Thyroid gland (tissue), 4 donors: ENCODE data around the gene PLB1. TPM values are rescaled to one million over a fixed set of nuclear protein-coding genes. Genes with fewer than 3 reads are reported as not detected.

Experiments used
- DNase-seq, 2 donors: peaks; one replicate each; pipeline ENCODE4 v3.0.0-alpha.2; 2019
- H3K27ac ChIP-seq, 3 donors: fragments of 200-600 bp; sonication (generic); 1 replicate in 2 of 3; 2 replicates in 1 of 3; pipeline ENCODE4 v1.5.1; 2016 to 2019; ENCODE audit warnings: mild to moderate bottlenecking in 1 of 3, moderate library complexity in 1 of 3
- H3K27me3 ChIP-seq: fragments of 200-600 bp; sonication (generic); one replicate; pipeline ENCODE4 v1.5.1; 2019
- H3K36me3 ChIP-seq, 2 donors: fragments of 200-600 bp; sonication (generic); one replicate each; pipeline ENCODE4 v1.5.1; 2016 to 2019
- H3K4me1 ChIP-seq, 2 donors: fragments of 200-600 bp; sonication (generic); one replicate each; pipeline ENCODE4 v1.5.1; 2017 to 2019
- H3K4me3 ChIP-seq, 3 donors: fragments of 200-600 bp; sonication (generic); replicated peaks in 1 of 3; 1 replicate in 2 of 3; 2 replicates in 1 of 3; pipeline ENCODE4 v1.5.1; 2016; ENCODE audit warnings: mild to moderate bottlenecking in 1 of 3
- H3K9me3 ChIP-seq: fragments of 200-600 bp; sonication (generic); one replicate; pipeline ENCODE4 v1.5.1; 2017
- POLR2A ChIP-seq, 2 donors: fragments of 450-650 bp; IDR thresholded peaks; one replicate each; pipeline ENCODE4 v1.6.1; 2017; ENCODE audit warnings: antibody characterized with exemption in 2 of 2, mild to moderate bottlenecking in 2 of 2, moderate library complexity in 1 of 2
- WGBS, 2 donors: methylation state at CpG; one replicate each; pipeline ENCODE4 v1.1.5; 2017; 5-methylcytosine and 5-hydroxymethylcytosine counted together
- intact Hi-C: fragments of 100-400 bp; cut with DNase I; formaldehyde crosslinking; loops from one replicate; pipeline ENCODE4 v1.15.1; 2023
- total RNA-seq, 4 donors: library from RNA; depleted of rRNA; stranded (reverse); fragments of >200 nt; gene quantifications; one replicate each; pipeline ENCODE4 v1.2.3, GENCODE V29; 2016
- TF ChIP-seq, protein P1 (sequence below), 6 experiments: fragments of 200-600 bp in 3 of 6; fragments of 450-650 bp in 3 of 6; sonication (generic) in 3 of 6; IDR thresholded peaks; one replicate each; pipeline ENCODE4 v1.5.1; 2016 to 2019; ENCODE audit warnings: antibody characterized with exemption in 6 of 6, mild to moderate bottlenecking in 2 of 6, inconsistent platforms in 1 of 6, moderate library complexity in 1 of 6

Gene PLB1
- total RNA-seq, 4 donors from 2014 or later = 1.2 to 3.3 (median 1.8) TPM

DNA sequence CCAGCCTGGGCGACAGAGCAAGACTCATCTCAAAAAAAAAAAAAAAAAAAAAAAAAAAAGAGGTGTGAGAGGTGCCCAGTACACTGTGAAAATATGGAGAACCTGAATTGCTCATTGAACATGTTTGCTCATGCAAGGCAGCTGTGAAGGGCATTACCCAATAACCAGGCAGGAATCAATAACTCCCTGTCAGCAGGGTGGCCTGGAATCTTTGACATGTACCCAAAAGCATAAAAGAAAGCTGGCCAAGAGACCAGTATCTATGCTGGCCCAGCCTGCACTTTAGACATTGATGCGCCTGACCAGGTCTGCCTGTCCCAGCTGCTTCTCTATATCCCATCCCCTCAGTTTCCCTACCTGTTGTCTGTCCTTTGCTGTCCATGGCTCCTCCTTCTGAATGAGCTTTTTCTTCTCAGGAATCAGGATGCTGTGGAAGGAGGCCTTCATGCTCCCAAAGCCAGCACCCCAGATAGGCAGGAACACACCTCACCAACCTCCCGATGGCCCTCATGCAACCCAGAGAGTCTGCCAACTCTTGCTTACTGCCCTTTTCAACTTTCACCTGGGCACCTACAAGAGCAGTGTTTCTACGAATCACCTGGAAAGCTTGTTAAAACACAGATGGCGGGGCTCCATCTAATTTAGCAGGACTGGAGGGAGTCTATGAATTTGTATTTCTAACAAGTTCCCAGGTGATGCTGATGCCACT is 172.4 kb downstream of the PLB1 start:
- intact Hi-C loops = loop anchor here (10.0 kb wide), 2 partner anchors 47 to 73 kb away; no protein-coding TSS in a partner anchor

DNA sequence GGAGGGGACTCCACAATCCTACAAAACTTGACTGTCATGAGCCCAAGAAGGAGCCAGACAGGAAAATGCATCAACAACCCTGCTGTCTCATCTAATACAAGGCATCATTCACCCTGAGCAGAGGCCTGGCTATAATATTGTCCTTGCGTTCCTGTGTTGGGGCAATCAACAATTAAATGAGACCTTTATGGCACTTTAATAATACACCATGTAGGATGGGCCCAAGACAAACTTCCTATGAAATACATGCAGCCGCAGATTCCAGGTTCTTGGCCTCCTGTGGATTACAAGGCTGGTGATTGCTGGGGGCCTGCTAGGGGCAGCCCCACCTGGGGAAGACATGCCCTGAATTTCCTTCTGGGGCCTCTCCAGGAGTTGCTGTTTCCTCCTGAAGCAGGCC is 173.0 kb downstream of the PLB1 start:
- intact Hi-C loops = loop anchor here (10.0 kb wide), 2 partner anchors 46 to 74 kb away; no protein-coding TSS in a partner anchor
- Histone ChIP-seq H3K27me3 (no peaks in the 10 kb centered on the region), H3K9me3 (no peaks in the 10 kb centered on the region), H3K27ac (no peak overlapping the region), H3K36me3 (no peaks in the 10 kb centered on the region), H3K4me1 (peaks cover 11 to 15% of the 10 kb centered on the region in 2 donors), H3K4me3 (no peak overlapping the region)
- DNase-seq = no peak
- 95 to 97% methylated on average over 2 of the region's 2 CpGs for WGBS, 2 donors
- TF ChIP-seq, protein P1, sequence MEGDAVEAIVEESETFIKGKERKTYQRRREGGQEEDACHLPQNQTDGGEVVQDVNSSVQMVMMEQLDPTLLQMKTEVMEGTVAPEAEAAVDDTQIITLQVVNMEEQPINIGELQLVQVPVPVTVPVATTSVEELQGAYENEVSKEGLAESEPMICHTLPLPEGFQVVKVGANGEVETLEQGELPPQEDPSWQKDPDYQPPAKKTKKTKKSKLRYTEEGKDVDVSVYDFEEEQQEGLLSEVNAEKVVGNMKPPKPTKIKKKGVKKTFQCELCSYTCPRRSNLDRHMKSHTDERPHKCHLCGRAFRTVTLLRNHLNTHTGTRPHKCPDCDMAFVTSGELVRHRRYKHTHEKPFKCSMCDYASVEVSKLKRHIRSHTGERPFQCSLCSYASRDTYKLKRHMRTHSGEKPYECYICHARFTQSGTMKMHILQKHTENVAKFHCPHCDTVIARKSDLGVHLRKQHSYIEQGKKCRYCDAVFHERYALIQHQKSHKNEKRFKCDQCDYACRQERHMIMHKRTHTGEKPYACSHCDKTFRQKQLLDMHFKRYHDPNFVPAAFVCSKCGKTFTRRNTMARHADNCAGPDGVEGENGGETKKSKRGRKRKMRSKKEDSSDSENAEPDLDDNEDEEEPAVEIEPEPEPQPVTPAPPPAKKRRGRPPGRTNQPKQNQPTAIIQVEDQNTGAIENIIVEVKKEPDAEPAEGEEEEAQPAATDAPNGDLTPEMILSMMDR (IDR thresholded peaks at IDR 0.05) = no peak
- TF ChIP-seq POLR2A (IDR thresholded peaks at IDR 0.05) = no peak

More for the DNA sequence above, 172.4 kb downstream of the PLB1 start:
- peaks cover 11 to 21% of the 10 kb centered on the region in 2 donors for H3K4me1 ChIP-seq
- no peak for DNase-seq
- TF ChIP-seq POLR2A (IDR thresholded peaks at IDR 0.05) = no peak
- TF ChIP-seq, protein P1 (IDR thresholded peaks at IDR 0.05) = no peak
- no peak overlapping the region for H3K27ac ChIP-seq
- H3K36me3 ChIP-seq = no peaks in the 10 kb centered on the region
- 94 to 97% methylated on average over 5 of the region's 5 CpGs for WGBS, 2 donors
- no peaks in the 10 kb centered on the region for H3K9me3 ChIP-seq
- H3K27me3 ChIP-seq = no peaks in the 10 kb centered on the region
- H3K4me3 ChIP-seq = no peak overlapping the region

DNA sequence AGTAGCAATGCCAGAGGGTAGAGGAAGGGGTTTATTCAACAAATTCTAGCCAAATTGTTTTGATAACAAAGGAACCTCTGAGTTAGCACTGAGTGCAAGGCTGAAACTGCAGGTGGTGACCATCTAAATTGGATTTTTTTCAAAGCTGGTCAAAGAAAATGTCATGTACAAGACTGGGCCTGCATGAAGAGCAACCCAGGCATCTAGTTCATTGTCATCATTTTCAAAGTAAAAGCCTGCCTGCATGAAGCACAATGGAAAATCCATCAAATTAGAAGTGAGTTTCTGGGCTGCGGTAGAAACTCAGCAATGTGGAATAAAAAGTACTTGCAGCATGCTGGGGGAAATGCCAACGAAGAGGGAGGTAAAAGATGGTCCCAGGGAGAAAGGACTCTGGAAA is 175.0 kb downstream of the PLB1 start:
- no peak for DNase-seq
- Histone ChIP-seq H3K27ac (no peak overlapping the region), H3K27me3 (no peaks in the 10 kb centered on the region), H3K4me3 (no peak overlapping the region), H3K36me3 (no peaks in the 10 kb centered on the region), H3K9me3 (no peaks in the 10 kb centered on the region), H3K4me1 (no peaks in the 10 kb centered on the region)
- 70 to 74% methylated on average over 2 of the region's 2 CpGs for WGBS, 2 donors
- TF ChIP-seq, protein P1 (IDR thresholded peaks at IDR 0.05) = no peak
- TF ChIP-seq POLR2A (IDR thresholded peaks at IDR 0.05) = no peak
- intact Hi-C loops = no loop called here

DNA sequence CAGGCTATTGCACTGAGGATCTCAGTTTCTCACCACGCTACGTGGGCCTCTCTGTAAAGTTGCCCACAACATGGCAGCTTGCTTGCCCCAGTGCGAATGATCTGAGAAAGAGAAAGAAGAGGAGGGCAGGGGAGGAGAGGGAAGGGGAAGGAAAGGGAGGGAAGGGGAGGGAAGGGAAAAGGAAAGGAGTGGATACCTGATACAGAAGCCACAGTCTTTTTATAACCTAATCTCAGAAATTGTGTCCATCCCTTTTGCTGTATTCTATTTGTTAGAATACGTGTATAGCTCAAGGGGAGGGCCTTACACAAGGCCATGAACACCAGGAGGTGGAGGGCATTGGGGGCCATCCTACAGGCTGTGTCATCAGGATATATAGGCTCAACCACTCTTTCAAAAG is 177.5 kb downstream of the PLB1 start:
- Histone ChIP-seq H3K4me3 (no peak overlapping the region), H3K9me3 (no peaks in the 10 kb centered on the region), H3K27me3 (no peaks in the 10 kb centered on the region), H3K27ac (no peak overlapping the region), H3K36me3 (no peaks in the 10 kb centered on the region), H3K4me1 (no peaks in the 10 kb centered on the region)
- 88 to 93% methylated on average over 4 of the region's 4 CpGs for WGBS, 2 donors
- DNase-seq = no peak
- intact Hi-C loops = no loop called here
- no peak for TF ChIP-seq POLR2A (IDR thresholded peaks at IDR 0.05)
- TF ChIP-seq, protein P1 (IDR thresholded peaks at IDR 0.05) = no peak

DNA sequence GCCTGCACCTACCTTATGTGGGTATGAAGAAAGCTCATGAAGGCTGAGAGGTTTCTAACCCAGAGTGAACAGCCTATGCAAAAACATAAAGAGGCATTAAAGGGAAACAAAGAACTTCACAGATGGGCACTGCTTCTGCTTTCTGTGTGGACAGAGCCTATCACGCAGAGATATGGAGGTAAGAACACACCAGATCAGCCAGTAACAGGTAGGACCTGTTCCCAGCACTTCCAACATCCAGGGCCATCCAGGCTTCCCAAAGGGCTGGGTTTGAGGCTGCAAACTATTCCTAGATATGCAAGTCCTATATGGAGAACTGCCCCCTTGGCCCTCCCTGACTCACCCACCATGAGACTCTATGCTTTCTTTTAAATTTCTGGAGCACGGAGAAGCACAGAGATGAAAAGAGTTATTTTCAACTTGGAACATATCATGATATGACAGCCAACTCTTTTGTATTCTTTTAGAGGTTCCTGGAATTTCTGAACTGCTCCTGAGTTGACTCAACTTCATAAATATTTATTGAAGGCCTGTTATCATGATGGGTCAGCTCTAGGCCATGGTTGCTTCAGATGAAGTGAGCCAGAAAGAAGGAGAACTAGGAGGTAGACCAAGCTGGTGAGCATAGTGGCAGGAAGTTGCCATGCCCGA is 178.3 kb downstream of the PLB1 start:
- no peaks in the 10 kb centered on the region for H3K27me3 ChIP-seq
- no peak overlapping the region for H3K4me3 ChIP-seq
- no peaks in the 10 kb centered on the region for H3K9me3 ChIP-seq
- WGBS, 2 donors = 74 to 87% methylated on average over 3 of the region's 3 CpGs
- TF ChIP-seq POLR2A (IDR thresholded peaks at IDR 0.05) = no peak
- TF ChIP-seq, protein P1 (IDR thresholded peaks at IDR 0.05) = no peak
- H3K36me3 ChIP-seq = no peaks in the 10 kb centered on the region
- H3K27ac ChIP-seq = no peak overlapping the region
- intact Hi-C loops = no loop called here
- DNase-seq = no peak
- H3K4me1 ChIP-seq = no peaks in the 10 kb centered on the region
